ENCODE data around the gene LCNL1. TPM values are rescaled to one million over a fixed set of nuclear protein-coding genes. Genes with fewer than 3 reads are reported as not detected.

Gene LCNL1
- total RNA-seq, 2 donors from 2014 or later: 0.24 to 1.1 TPM

DNA sequence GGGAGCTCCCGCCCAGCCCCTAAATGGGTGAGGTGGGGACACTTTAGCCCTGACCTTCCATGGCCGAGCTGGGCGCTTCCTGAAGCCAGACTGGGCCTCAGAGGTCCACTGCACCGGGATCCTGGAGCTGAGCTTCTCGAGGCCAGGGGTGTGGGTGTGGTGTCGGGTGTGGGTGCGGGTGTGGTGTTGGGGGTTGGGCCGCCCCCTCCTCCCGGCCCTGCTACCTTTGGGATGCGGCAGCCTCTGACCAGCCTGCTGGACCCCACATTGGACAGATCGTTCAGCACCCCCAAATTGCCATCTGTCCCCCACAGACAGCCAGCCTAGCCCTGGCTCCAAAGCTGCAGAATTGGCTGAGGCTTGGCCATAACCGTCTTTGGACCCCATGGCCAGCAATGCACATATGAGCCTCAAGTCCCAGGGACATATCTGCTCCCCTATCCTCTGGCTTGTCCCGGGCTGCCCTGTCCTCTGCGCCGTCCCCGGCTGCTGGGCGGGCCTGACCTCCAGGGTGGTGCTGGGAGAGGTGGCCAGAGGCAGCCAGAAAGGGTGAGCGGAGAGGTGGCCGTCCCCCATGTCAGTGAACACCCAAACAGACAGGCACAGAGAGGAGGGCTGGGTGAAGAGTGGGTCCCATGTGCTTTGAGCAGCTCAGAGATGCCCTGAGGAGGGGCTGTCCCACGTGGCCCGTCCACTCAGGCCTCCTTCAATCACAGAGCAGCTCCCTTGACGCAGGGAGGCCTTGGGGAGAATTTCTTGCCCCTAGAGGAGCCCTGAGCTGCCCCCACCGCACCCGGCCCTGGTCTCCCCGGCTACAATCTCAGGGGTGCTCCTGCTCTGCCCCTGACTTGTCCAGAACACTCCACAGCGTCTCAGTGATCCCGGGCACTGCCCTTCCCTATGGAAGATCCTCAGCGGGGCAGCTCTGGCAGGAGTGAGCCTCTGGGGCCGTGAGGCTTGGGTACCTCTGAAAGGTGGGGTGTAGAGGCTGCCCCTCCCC lies 8.9 kb upstream of the LCNL1 start:
- Histone ChIP-seq H3K27me3 (no peaks in the 10 kb centered on the region), H3K36me3 (no peaks in the 10 kb centered on the region), H3K27ac (no peak overlapping the region), H3K9me3 (no peaks in the 10 kb centered on the region), H3K4me1 (peaks cover 0 to 54% of the 10 kb centered on the region in 2 donors), H3K4me3 (no peak overlapping the region)
- TF ChIP-seq, protein P1, sequence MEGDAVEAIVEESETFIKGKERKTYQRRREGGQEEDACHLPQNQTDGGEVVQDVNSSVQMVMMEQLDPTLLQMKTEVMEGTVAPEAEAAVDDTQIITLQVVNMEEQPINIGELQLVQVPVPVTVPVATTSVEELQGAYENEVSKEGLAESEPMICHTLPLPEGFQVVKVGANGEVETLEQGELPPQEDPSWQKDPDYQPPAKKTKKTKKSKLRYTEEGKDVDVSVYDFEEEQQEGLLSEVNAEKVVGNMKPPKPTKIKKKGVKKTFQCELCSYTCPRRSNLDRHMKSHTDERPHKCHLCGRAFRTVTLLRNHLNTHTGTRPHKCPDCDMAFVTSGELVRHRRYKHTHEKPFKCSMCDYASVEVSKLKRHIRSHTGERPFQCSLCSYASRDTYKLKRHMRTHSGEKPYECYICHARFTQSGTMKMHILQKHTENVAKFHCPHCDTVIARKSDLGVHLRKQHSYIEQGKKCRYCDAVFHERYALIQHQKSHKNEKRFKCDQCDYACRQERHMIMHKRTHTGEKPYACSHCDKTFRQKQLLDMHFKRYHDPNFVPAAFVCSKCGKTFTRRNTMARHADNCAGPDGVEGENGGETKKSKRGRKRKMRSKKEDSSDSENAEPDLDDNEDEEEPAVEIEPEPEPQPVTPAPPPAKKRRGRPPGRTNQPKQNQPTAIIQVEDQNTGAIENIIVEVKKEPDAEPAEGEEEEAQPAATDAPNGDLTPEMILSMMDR (IDR thresholded peaks at IDR 0.05): no peak
- no peak for DNase-seq (ENCODE audit: low spot score)

DNA sequence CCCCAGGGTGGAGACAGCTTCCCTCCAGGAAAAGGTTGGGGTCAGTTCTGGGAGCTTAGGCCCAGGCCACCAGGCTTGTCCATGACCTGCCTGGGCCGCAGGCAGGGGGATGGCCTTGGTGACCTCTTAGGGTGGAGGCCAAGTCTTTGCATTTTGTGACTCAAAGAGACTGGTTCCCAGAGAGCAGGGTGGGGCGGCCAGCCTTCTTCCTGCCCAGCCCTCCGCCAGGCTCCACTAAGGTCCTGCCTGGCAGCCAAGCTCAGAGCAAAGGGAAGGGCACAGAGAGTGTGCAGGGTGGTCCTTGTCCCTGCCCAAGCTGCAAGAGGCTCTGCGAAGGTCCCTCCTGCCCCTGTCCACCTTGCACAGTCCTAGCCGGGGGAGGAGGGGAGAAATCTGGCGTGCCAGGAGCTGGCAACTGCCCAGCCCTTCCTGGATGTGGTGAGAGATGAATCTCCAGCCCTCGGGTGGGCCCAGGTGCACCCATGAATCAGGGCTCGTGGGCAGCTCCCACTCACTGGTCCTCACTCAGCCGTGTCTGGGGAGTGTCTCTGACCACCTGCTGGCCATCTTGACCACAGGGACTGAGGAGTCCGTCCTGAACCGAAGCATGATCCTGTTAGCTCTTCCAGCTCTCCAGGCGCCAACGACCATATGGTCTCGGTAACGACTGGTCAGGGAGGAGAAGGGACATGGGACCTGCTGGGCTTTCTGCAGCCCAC lies 7.8 kb upstream of the LCNL1 start:
- no peaks in the 10 kb centered on the region for H3K9me3 ChIP-seq
- no peak for DNase-seq (ENCODE audit: low spot score)
- no peaks in the 10 kb centered on the region for H3K27me3 ChIP-seq
- TF ChIP-seq, protein P1 (IDR thresholded peaks at IDR 0.05): no peak
- H3K27ac ChIP-seq: peak overlapping the region; percentile 87 to 93
- no peaks in the 10 kb centered on the region for H3K36me3 ChIP-seq
- H3K4me1 ChIP-seq: peaks cover 0 to 65% of the 10 kb centered on the region in 2 donors
- no peak overlapping the region for H3K4me3 ChIP-seq

DNA sequence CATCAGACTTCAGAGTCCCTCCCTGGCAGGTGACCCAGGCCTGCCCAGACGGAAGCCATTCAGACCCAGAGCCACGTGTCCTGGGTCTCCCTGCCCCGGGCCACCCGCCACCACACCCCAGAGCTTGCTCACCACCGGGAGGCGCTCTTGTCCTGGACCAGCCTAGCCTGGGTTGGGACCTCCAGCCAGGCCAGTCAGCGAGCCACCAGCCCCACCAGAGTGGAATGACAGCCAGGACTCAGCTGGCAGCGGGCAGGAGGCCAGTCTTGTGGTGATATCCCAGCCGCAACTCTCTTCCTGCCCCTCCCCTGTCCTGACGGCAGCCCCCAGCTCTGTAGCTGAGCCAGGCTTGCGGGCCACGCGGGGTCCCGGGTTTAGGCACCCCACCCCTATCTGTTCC lies 7.1 kb upstream of the LCNL1 start:
- no peaks in the 10 kb centered on the region for H3K9me3 ChIP-seq
- no peak overlapping the region for H3K4me3 ChIP-seq
- no peaks in the 10 kb centered on the region for H3K27me3 ChIP-seq
- no peak for DNase-seq (ENCODE audit: low spot score)
- H3K27ac ChIP-seq: peak overlapping the region; percentile 87 to 93
- no peaks in the 10 kb centered on the region for H3K36me3 ChIP-seq
- TF ChIP-seq, protein P1 (IDR thresholded peaks at IDR 0.05): peak in 1 of 2 donors; percentile 67
- H3K4me1 ChIP-seq: peaks cover 0 to 72% of the 10 kb centered on the region in 2 donors

DNA sequence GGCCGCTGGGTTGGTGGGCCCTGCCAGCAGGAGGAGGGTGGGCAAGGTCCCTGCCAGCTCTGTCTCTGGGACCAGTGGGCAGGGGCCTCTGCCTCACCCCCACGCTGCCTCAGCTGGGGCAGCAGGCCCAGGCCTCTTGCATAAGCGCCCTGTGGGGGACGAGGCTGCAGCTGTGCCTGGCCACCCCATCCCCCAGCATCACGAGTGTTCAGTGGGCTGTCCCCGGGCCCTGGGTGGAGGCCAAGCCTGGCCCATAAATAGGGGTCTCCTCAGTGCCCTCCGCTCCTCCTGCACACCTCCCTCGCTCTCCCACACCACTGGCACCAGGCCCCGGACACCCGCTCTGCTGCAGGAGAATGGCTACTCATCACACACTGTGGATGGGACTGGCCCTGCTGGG lies 5.6 kb upstream of the LCNL1 start, which contains the start of gene PTGDS:
Gene PTGDS (plus strand): TSS at position 282 of the 400 bp plus-strand sequence. CDS start 75 bp downstream, at position 357.
- Histone ChIP-seq H3K4me3 (peak within 1 kb of the TSS; percentile 48 to 61), H3K4me1 (peaks cover 0 to 87% of the 10 kb centered on the region in 2 donors), H3K36me3 (no peaks in the 10 kb centered on the region), H3K27ac (peak within 1 kb of the TSS; percentile 87 to 93), H3K27me3 (no peaks in the 10 kb centered on the region), H3K9me3 (no peaks in the 10 kb centered on the region)
- no peak for DNase-seq (ENCODE audit: low spot score)
- TF ChIP-seq, protein P1 (IDR thresholded peaks at IDR 0.05): no peak

DNA sequence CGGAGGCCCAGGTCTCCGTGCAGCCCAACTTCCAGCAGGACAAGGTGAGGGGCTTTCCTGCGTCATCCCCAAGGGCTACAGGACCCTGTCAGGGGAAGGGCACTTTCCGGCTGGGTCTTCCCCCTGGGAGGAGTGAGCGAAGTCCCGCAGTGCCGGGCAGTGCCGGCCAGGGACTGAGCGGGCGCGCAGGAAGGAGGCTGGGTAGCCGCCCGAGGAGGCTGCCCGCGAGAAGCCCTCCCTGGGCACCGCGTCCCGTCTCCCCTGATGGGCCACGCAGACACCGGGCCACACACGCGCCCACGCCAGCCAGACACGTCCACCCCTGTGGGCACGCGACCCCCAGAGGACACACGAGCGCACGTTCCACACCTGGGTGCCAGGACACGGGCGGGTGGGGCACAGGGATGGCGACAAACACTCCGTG lies 5.1 kb upstream of the LCNL1 start:
- no peaks in the 10 kb centered on the region for H3K27me3 ChIP-seq
- H3K36me3 ChIP-seq: no peaks in the 10 kb centered on the region
- H3K9me3 ChIP-seq: no peaks in the 10 kb centered on the region
- no peak for DNase-seq (ENCODE audit: low spot score)
- peaks cover 0 to 88% of the 10 kb centered on the region in 2 donors for H3K4me1 ChIP-seq
- peak overlapping the region; percentile 87 to 93 for H3K27ac ChIP-seq
- H3K4me3 ChIP-seq: peak overlapping the region; percentile 48 to 61
- TF ChIP-seq, protein P1 (IDR thresholded peaks at IDR 0.05): no peak

Data from right atrium auricular region (tissue), 2 donors.